ENCODE results near the gene RTP3.
"Not testable (repeated sequence)": the region's sequence is repeated elsewhere in the genome, so short reads cannot be mapped to it uniquely, and the experiment has no call there.

The RTP3 gene

GRCh38 chr3:46489381-46489780, 8.4 kb upstream of the RTP3 start:
- intact Hi-C loops (cut with DNase I): loop anchor here (2.0 to 10.0 kb wide), 2 partner anchors 139 to 205 kb away; partner anchors contain the start of gene ALS2CL
- no peak for DNase-seq

GRCh38 chr3:46489875-46490274, 7.9 kb upstream of the RTP3 start:
- DNase-seq: no peak
- intact Hi-C loops (cut with DNase I): loop anchor here (2.0 to 10.0 kb wide), 2 partner anchors 139 to 205 kb away; partner anchors contain the start of gene ALS2CL

GRCh38 chr3:46490338-46491084, 7.3 kb upstream of the RTP3 start:
- intact Hi-C loops (cut with DNase I): no loop called here
- DNase-seq: no peak

GRCh38 chr3:46491089-46492070, 6.4 kb upstream of the RTP3 start:
- no peak for DNase-seq
- intact Hi-C loops (cut with DNase I): no loop called here

GRCh38 chr3:46492890-46493547, 4.8 kb upstream of the RTP3 start:
- DNase-seq: no peak
- intact Hi-C loops (cut with DNase I): no loop called here

- intact Hi-C loops (cut with DNase I); DNase-seq: not testable (repeated sequence)
Observed at GRCh38 chr3:46494491-46494890, 3.3 kb upstream of the RTP3 start.

- intact Hi-C loops (cut with DNase I): no loop called here
- no peak for DNase-seq
Observed at GRCh38 chr3:46495901-46496456, 1.8 kb upstream of the RTP3 start.

GRCh38 chr3:46496746-46497555, 825 bp upstream of the RTP3 start:
- intact Hi-C loops (cut with DNase I): no loop called here
- DNase-seq: no peak

GRCh38 chr3:46498916-46499519, 1.2 kb downstream of the RTP3 start:
- intact Hi-C loops (cut with DNase I): no loop called here

GRCh38 chr3:46500656-46501635, 3.2 kb downstream of the RTP3 start:
- intact Hi-C loops (cut with DNase I): no loop called here
- no peak for DNase-seq

More at GRCh38 chr3:46498916-46499519, 1.2 kb downstream of the RTP3 start:
- no peak for DNase-seq

GRCh38 chr3:46501702-46502101, 3.9 kb downstream of the RTP3 start:
- intact Hi-C loops (cut with DNase I): no loop called here

GRCh38 chr3:46503200-46503874, 5.6 kb downstream of the RTP3 start:
- intact Hi-C loops (cut with DNase I): no loop called here
- DNase-seq: no peak

More at GRCh38 chr3:46501702-46502101, 3.9 kb downstream of the RTP3 start:
- DNase-seq: no peak

GRCh38 chr3:46504789-46505188, 7.0 kb downstream of the RTP3 start:
- DNase-seq: no peak
- intact Hi-C loops (cut with DNase I): no loop called here

GRCh38 chr3:46505953-46506352, 8.2 kb downstream of the RTP3 start:
- intact Hi-C loops (cut with DNase I): no loop called here

GRCh38 chr3:46506526-46506925, 8.8 kb downstream of the RTP3 start:
- DNase-seq: no peak
- intact Hi-C loops (cut with DNase I): no loop called here

More at GRCh38 chr3:46505953-46506352, 8.2 kb downstream of the RTP3 start:
- no peak for DNase-seq

GRCh38 chr3:46508850-46509591, 11.2 kb downstream of the RTP3 start:
- intact Hi-C loops (cut with DNase I): no loop called here

More at GRCh38 chr3:46508850-46509591, 11.2 kb downstream of the RTP3 start:
- no peak for DNase-seq
